HUES64 (cell line): Measurements from ENCODE around the gene PPP2R3B.
"Not testable (repeated sequence)": the region's sequence is repeated elsewhere in the genome, so short reads cannot be mapped to it uniquely, and the experiment has no call there.

Experiments
- H3K27ac ChIP-seq: 2 replicates; pipeline ENCODE4 v1.7.0; 2013; ENCODE audit warnings: low read depth, low read length, inconsistent platforms
- H3K27me3 ChIP-seq: 2 replicates; pipeline ENCODE4 v1.6.1; 2013; ENCODE audit warnings: mild to moderate bottlenecking, low read length; ENCODE audit not compliant: insufficient read depth
- H3K36me3 ChIP-seq: 2 replicates; pipeline ENCODE4 v1.6.1; 2013; ENCODE audit warnings: mild to moderate bottlenecking, low read length; ENCODE audit not compliant: insufficient read depth
- H3K4me1 ChIP-seq: 2 replicates; pipeline ENCODE4 v1.6.1; 2013; ENCODE audit warnings: mild to moderate bottlenecking, low read length, moderate library complexity; ENCODE audit not compliant: insufficient read depth
- H3K4me3 ChIP-seq: 2 replicates; pipeline ENCODE4 v1.5.1; 2013; ENCODE audit warnings: mild to moderate bottlenecking, low read length, moderate library complexity
- H3K9ac ChIP-seq: 2 replicates; pipeline ENCODE4 v1.6.1; 2013; ENCODE audit warnings: mild to moderate bottlenecking, low read depth, low read length
- H3K9me3 ChIP-seq: 2 replicates; pipeline ENCODE4 v1.6.1; 2013; ENCODE audit warnings: low read depth, low read length; ENCODE audit not compliant: insufficient read depth
- WGBS: fragments of 150-250, 120-280 bp; methylation state at CpG from one replicate; pipeline ENCODE4 v1.1.7; 2013; ENCODE audit warnings: missing lambda C conversion rate; 5-methylcytosine and 5-hydroxymethylcytosine counted together

PPP2R3B gene

DNA sequence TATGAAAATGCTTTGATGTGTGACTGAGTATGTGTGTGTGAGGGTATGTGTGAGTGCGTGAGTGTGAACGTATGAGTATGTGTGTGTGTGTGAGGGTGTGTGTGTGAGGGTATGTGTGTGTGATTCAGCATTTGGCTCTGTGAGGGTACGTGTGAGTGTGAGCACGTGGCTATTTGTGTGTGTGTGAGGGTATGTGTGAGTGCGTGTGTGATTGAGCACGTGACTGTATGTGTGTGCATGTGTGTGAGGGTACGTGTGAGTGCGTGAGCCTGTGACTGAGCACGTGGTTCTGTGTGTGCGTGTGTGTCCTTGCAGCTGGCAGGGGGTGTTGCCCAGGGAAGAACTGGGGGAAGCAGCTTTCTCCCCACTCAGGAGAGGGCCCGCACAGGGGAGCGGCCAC lies 16.1 kb upstream of the PPP2R3B start:
- no peaks in the 10 kb centered on the region for H3K36me3 ChIP-seq
- H3K4me3 ChIP-seq = no peak overlapping the region
- H3K4me1 ChIP-seq = no peaks in the 10 kb centered on the region
- WGBS = 94% methylated on average over 12 of the region's 12 CpGs
- no peak overlapping the region for H3K27ac ChIP-seq
- H3K27me3 ChIP-seq = no peaks in the 10 kb centered on the region
- H3K9me3 ChIP-seq = no peaks in the 10 kb centered on the region
- no peak overlapping the region for H3K9ac ChIP-seq

DNA sequence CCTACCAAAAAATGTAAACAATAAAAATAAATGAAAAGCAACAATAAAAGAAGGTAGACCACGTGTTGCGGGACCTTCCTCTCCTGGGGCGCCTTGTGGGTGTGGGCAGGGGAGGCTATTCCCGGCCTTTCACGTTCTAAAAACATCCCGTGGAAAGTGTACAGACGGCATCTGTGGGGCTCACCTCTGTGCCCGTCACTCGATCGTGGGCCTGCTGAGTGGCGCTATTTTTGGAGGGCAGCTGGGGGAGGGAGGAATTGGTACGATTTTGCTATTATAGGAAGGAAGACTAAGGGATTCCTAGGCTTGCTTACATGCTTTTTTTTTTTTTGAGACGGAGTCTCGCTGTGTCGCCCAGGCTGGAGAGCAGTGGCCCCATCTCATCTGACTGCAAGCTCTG lies 13.6 kb upstream of the PPP2R3B start:
- Histone ChIP-seq H3K27me3 (no peaks in the 10 kb centered on the region), H3K36me3 (no peaks in the 10 kb centered on the region), H3K4me1 (peaks cover 3% of the 10 kb centered on the region; the same call in 1 of the 2 replicates), H3K9me3 (no peaks in the 10 kb centered on the region), H3K9ac (no peak overlapping the region), H3K27ac (no peak overlapping the region), H3K4me3 (no peak overlapping the region)
- WGBS = 87% methylated on average over 15 of the region's 15 CpGs

DNA sequence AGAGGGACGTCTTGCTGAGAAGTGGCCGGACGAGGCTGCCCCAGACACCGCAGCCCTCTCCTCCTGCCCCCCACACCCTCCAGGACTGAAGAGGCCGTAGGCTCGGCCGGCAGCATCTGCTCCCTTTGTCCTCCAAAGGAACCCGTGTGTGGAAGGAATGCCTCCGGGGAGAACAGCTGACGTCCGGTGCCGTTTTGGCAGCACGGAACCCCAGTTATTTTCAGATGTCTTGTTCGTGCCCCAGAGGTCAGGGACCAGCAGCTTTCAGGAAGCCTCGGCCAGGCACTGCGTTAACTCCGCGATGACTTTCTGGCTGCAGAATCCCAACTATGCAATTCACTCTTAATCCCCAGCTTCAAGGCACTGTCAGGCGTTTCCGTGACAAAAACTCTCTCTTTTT lies 10.9 kb upstream of the PPP2R3B start:
- H3K9me3 ChIP-seq = no peaks in the 10 kb centered on the region
- no peaks in the 10 kb centered on the region for H3K27me3 ChIP-seq
- 0 out of 2 replicates have a peak overlapping the region, but pooled peaks have one; percentile 11 for H3K4me3 ChIP-seq
- peak overlapping the region; percentile 12; the same call in 1 of the 2 replicates for H3K9ac ChIP-seq
- 36% methylated on average over 20 of the region's 20 CpGs for WGBS
- H3K36me3 ChIP-seq = no peaks in the 10 kb centered on the region
- H3K27ac ChIP-seq = peak overlapping the region; percentile 68
- H3K4me1 ChIP-seq = peaks cover 3% of the 10 kb centered on the region; the same call in 1 of the 2 replicates

DNA sequence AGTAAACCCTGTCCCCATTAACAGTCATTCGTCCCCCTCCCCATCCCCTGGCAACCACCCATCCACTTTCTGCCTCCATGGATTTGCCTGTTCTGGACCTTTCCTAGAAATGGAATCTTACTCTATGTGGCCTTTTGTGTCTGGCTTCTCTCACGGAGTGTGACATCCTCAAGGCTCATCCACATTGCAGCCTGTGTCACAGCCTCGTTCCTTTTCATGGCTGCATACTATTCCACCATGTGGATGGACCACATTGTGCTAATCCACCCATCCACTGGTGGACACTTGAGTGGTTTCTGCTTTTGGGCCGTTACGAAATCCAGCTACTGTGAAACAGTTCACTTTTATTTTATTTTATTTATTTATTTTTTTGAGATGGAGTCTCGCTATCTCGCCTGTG lies 8.1 kb upstream of the PPP2R3B start:
- Histone ChIP-seq H3K27ac (no peak overlapping the region), H3K36me3 (no peaks in the 10 kb centered on the region), H3K9me3 (no peaks in the 10 kb centered on the region), H3K4me3 (no peak overlapping the region), H3K9ac (no peak overlapping the region), H3K4me1 (peaks cover 3% of the 10 kb centered on the region; the same call in 1 of the 2 replicates), H3K27me3 (no peaks in the 10 kb centered on the region)
- 95% methylated on average over 7 of the region's 7 CpGs for WGBS

DNA sequence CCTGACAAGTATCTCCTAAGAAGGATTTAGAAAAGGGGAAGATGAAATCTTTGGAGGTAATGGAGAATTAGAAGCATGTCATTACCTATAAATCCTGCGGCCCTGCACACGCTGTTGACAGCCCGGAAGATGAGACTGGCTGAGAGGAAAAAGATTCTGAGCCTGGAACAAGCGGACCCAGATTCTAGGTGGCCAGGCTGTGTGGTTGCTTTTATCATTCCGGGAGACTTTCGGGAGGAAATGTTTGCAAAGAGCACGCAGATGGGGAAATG lies 5.8 kb upstream of the PPP2R3B start:
- Histone ChIP-seq H3K4me1 (peaks cover 2% of the 10 kb centered on the region; the same call in 1 of the 2 replicates), H3K27ac (no peak overlapping the region), H3K36me3 (no peaks in the 10 kb centered on the region), H3K4me3 (no peak overlapping the region), H3K9ac (no peak overlapping the region), H3K9me3 (no peaks in the 10 kb centered on the region), H3K27me3 (no peaks in the 10 kb centered on the region)
- WGBS = 96% methylated on average over 7 of the region's 7 CpGs

DNA sequence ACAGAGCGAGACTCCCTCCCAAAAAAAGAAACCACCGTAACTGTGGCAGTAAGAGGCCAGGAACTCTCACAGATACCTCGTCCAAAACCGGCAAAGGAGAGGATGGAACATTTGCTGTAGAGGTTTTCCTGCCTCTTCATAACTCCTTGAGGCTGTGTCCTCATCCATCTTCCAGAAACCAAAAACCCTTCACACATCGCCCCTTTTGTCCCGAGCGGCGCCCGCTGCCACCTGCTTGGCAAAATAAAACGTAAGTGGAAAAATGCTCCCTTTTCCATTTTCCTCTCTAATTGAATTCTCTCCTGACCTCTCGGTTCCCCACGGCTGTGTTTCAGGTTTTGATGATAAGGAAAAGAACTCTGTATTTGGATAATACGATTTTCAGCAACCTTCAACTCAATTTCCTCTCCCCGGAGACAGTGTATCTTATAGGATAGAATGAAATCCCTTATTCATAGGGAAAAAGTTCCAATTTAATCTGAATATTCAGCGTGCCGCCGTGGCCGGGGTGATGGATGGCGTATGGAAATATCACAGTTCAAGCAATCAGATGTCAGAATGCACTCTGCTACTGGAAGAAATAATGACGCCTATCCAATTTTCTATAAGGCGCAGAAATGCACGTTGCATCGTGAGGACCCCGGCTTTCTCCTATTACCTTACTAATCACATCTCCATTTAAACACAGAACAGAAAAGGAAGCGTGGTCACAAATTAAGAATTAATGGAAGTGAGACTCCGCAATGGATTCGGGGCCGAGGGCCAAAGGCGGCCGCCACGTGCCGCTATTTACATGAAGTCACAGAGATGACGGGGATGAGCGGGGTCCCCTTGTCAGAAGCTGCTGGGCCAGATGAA lies 5.2 kb upstream of the PPP2R3B start:
- Histone ChIP-seq H3K9ac (no peak overlapping the region), H3K4me3 (no peak overlapping the region), H3K36me3 (no peaks in the 10 kb centered on the region), H3K4me1 (no peaks in the 10 kb centered on the region), H3K27ac (no peak overlapping the region), H3K27me3 (no peaks in the 10 kb centered on the region), H3K9me3 (no peaks in the 10 kb centered on the region)
- 95% methylated on average over 30 of the region's 34 CpGs for WGBS

DNA sequence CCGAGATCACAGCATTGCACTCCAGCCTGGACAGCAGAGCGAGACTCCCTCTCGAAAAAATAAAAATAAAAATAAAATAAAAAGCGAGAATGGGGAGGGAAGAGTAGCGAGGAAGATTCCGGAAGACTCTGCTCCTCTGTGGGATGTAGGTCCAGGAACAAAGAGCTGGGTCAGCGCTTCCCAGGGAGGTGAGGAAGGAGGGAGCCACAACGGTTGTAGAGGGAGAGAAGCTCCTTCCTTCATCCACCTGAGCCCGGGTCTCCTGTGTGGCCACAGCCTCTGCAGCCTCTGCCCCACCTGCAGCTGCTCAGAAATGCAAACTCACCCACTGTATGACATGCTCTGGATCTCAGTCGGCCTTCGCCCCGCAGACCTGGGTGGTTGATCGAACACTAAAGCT lies 3.8 kb upstream of the PPP2R3B start:
- Histone ChIP-seq H3K9ac (no peak overlapping the region), H3K9me3 (no peaks in the 10 kb centered on the region), H3K27me3 (no peaks in the 10 kb centered on the region), H3K36me3 (no peaks in the 10 kb centered on the region), H3K4me1 (no peaks in the 10 kb centered on the region), H3K4me3 (no peak overlapping the region), H3K27ac (no peak overlapping the region)
- 95% methylated on average over 12 of the region's 13 CpGs for WGBS

DNA sequence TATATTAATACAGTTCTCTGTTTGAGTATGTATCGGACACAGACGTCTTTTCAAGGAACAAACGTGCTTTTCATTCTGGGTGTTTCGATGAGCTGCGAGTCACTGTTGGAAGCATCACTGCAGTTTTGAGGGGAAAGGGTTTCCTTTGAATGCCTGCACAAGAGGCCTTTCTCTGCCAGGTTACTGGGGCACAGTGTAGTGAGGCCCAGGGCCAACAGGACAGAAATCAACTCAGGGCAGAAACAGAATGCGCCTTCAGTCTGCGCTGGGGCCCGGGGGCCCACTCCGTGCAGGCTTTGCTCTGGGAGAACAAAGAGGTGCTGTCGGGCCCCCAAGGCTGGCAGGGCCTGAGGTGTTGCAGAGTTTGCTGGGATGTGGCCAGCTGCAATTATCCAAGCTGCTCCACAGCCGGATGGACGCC lies 2.3 kb upstream of the PPP2R3B start:
- H3K9ac ChIP-seq = no peak overlapping the region
- 0 out of 2 replicates have a peak overlapping the region, but pooled peaks have one; percentile 35 for H3K27ac ChIP-seq
- H3K36me3 ChIP-seq = 0 out of 2 replicates have a peak, but pooled peaks cover 4% of the 10 kb centered on the region
- H3K4me3 ChIP-seq = no peak overlapping the region
- H3K27me3 ChIP-seq = no peaks in the 10 kb centered on the region
- H3K4me1 ChIP-seq = no peaks in the 10 kb centered on the region
- WGBS = 94% methylated on average over 12 of the region's 12 CpGs
- H3K9me3 ChIP-seq = no peaks in the 10 kb centered on the region

DNA sequence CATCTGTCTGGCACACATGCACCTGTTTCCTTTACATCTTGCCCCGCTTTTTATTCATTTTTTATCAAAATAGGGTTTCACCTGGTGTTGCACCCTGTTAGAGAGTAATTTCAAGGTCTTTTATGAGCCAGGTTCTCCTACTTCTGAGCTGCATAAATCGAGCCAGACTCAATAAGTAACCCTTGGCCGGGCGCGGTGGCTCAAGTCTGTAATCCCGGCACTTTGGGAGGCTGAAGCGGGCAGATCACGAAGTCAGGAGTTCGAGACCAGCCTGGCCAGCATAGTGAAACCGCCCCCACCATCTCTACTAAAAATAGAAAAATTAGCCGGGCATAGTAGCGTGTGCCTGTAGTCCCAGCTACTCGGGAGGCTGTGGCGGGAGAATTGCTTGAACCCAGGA lies 1.0 kb upstream of the PPP2R3B start:
- H3K9ac ChIP-seq = peak overlapping the region; percentile 99
- H3K4me3 ChIP-seq = peak overlapping the region; percentile 90
- H3K9me3 ChIP-seq = no peaks in the 10 kb centered on the region
- no peaks in the 10 kb centered on the region for H3K4me1 ChIP-seq
- H3K27ac ChIP-seq = peak overlapping the region; percentile 15; the same call in 1 of the 2 replicates
- WGBS = 89% methylated on average over 14 of the region's 14 CpGs
- peaks cover 9% of the 10 kb centered on the region; the same call in 1 of the 2 replicates for H3K36me3 ChIP-seq
- no peaks in the 10 kb centered on the region for H3K27me3 ChIP-seq

DNA sequence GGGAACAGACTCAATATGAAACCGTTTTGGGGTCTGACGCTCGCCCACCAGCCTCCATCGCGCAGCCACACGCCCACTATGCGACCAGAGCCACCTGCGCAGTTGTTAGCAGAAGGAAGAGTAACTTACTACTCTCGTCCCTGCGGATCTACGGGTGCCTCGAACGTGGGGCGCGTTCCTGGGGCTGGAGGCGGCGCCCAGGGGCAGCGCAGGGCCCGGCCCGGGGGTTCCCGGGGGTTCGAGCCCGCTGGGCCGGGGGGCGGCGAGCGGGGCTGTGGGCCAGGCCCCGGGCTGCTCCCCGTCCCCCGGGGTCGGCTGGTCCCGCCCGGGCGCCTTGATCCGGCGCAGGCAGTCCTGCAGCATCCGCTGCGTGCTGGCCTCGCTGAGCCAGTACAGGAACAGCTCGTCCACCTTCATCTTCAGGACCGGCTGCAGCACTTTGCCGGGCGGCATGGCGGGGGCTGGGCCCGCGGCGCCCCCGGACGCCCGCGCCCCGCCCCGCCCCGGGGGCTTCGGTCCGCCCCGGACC lies 404 bp downstream of the PPP2R3B start:
- no peaks in the 10 kb centered on the region for H3K27me3 ChIP-seq
- no peaks in the 10 kb centered on the region for H3K4me1 ChIP-seq
- peak overlapping the region; percentile 99; the same call in 1 of the 2 replicates for H3K27ac ChIP-seq
- H3K4me3 ChIP-seq = peak overlapping the region; percentile 90
- H3K9ac ChIP-seq = peak overlapping the region; percentile 99
- peaks cover 10% of the 10 kb centered on the region; the same call in 1 of the 2 replicates for H3K36me3 ChIP-seq
- no peaks in the 10 kb centered on the region for H3K9me3 ChIP-seq
- WGBS = under 1% methylated on average over 57 of the region's 57 CpGs

DNA sequence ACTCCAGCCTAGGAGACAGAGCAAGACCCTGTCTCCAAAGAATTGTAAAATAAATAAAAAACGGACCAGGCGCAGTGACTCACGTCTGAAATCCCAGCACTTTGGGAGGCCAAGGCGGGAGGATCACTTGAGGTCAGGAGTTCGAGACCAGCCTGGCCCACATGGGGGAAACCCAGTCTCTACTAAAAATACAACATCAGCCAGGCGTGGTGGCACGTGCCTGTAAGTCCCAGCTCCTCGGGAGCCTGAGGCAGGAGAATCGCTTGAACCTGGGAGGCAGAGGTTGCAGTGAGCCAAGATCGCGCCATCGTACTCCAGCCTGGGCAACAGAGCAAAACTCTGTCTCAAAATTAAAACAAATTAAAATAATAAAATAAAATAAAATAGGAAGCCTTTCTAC lies 971 bp downstream of the PPP2R3B start:
- H3K27ac ChIP-seq, H3K27me3 ChIP-seq, H3K4me1 ChIP-seq, H3K9ac ChIP-seq, H3K9me3 ChIP-seq: not testable (repeated sequence)
- WGBS = 87% methylated on average over 12 of the region's 12 CpGs
- peak overlapping the region; percentile 90 for H3K4me3 ChIP-seq
- H3K36me3 ChIP-seq = peaks cover 10% of the 10 kb centered on the region; the same call in 1 of the 2 replicates
